Mucosa of rectum (tissue), 2 donors: ENCODE measurements around the gene GDF10.

Experiments
- H3K27ac ChIP-seq, 2 donors: one replicate each; pipeline ENCODE4 v1.7.0; 2013; ENCODE audit warnings: inconsistent platforms in 2 of 2, low read depth in 2 of 2, low read length in 2 of 2
- H3K27me3 ChIP-seq, 2 donors: one replicate each; pipeline ENCODE4 v1.7.0; 2013; ENCODE audit warnings: low read length in 2 of 2; ENCODE audit not compliant: control insufficient read depth in 2 of 2, insufficient read depth in 2 of 2
- H3K36me3 ChIP-seq, 2 donors: one replicate each; pipeline ENCODE4 v1.7.0; 2013; ENCODE audit warnings: low read length in 2 of 2; ENCODE audit not compliant: control insufficient read depth in 2 of 2, insufficient read depth in 2 of 2
- H3K4me1 ChIP-seq, 2 donors: one replicate each; pipeline ENCODE4 v1.7.0; 2013; ENCODE audit warnings: low read length in 2 of 2, mild to moderate bottlenecking in 1 of 2; ENCODE audit not compliant: control insufficient read depth in 2 of 2, insufficient read depth in 2 of 2
- H3K4me3 ChIP-seq, 2 donors: one replicate each; pipeline ENCODE4 v1.7.0; 2013; ENCODE audit warnings: low read length in 2 of 2
- H3K9ac ChIP-seq, 2 donors: one replicate each; pipeline ENCODE4 v1.7.0; 2013; ENCODE audit warnings: low read length in 2 of 2, low read depth in 1 of 2, mild to moderate bottlenecking in 1 of 2
- H3K9me3 ChIP-seq, 2 donors: one replicate each; pipeline ENCODE4 v1.7.0; 2013; ENCODE audit warnings: low read length in 2 of 2; ENCODE audit not compliant: control insufficient read depth in 2 of 2
- donor health status: healthy.
- donor health status: Normal muscosa, but diverticular disease.

Gene GDF10

DNA sequence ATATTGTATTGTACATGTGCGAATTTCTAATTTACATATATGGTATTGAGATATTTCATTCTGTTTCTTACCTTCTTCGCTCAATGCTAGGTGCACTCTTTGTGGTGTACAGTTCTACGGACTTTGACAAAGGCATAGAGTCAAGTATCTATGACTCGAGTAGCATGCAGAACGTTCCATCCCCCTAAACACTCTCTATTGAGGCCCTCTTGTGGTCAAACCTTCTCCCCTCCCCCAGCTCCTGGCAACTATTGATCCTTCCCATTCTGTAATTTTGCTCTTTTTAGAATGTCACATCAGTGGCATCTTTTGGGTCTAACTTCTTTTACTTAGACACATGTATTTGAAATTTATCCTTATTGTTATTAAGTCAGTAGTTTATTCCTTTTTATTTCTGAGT is 30.7 kb upstream of the GDF10 start:
- Histone ChIP-seq H3K9ac (no peak overlapping the region), H3K4me1 (no peaks in the 10 kb centered on the region), H3K27me3 (no peaks in the 10 kb centered on the region), H3K9me3 (no peaks in the 10 kb centered on the region), H3K4me3 (no peak overlapping the region), H3K27ac (no peak overlapping the region), H3K36me3 (no peaks in the 10 kb centered on the region)

DNA sequence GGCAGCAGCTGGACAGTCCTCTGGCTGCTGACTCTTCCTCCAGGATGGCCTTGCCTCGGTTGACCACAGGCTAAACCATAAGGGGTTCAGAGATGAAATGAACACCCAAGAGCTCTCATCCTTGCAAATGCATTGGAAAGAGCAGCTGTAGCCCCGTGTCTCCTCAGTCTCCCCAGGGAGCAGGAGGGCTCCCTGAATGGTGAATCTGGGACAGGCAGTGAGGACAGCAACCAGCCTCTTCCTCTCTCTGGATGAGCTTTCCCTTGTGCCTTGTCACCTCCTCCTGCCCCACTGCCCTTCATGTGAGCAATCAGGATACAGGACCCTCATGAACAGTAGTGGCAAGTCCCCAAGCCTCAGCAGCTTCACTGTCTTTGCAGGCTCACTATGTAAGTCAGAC is 23.9 kb upstream of the GDF10 start:
- Histone ChIP-seq H3K4me3 (no peak overlapping the region), H3K27ac (no peak overlapping the region), H3K27me3 (no peaks in the 10 kb centered on the region), H3K36me3 (no peaks in the 10 kb centered on the region), H3K4me1 (peaks cover 15 to 17% of the 10 kb centered on the region in 2 donors), H3K9ac (no peak overlapping the region), H3K9me3 (no peaks in the 10 kb centered on the region)

DNA sequence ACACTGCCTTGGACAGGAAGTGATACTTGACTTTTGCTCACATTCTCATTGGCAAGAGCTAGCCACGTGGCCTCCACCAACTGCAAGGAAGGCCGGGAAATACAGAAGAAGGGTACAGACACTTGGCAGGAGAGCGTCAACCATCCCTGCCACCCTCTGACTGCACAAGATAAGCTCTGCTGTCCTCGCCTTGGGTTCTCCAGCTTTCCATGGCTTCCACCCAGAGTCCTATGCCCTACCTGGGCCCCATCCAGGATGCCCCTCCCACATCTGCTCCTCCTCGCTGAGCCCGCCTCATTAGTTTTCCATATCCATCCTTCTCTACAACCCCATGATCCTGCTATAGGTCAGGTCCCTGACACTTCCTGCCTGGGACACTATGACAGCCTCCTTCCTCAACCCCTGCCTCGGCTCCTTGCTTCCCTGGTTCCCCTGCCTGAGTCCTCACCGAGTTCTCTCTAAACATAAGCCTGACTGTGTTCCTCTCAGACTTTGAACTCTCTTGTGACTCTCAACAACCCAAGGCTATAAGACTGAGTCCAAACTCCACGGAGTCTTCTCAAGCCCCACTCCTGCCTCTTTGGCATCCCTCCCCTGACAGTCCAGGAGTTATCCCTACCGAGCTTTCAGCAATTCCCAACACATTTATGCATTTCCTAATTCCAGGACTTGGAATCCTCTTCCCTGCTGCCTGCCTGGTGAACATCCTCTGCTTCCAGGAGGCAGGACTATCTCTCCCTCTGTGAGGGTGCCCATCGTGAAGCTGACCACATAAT is 23.2 kb upstream of the GDF10 start:
- Histone ChIP-seq H3K9me3 (no peaks in the 10 kb centered on the region), H3K27ac (no peak overlapping the region), H3K4me3 (no peak overlapping the region)

DNA sequence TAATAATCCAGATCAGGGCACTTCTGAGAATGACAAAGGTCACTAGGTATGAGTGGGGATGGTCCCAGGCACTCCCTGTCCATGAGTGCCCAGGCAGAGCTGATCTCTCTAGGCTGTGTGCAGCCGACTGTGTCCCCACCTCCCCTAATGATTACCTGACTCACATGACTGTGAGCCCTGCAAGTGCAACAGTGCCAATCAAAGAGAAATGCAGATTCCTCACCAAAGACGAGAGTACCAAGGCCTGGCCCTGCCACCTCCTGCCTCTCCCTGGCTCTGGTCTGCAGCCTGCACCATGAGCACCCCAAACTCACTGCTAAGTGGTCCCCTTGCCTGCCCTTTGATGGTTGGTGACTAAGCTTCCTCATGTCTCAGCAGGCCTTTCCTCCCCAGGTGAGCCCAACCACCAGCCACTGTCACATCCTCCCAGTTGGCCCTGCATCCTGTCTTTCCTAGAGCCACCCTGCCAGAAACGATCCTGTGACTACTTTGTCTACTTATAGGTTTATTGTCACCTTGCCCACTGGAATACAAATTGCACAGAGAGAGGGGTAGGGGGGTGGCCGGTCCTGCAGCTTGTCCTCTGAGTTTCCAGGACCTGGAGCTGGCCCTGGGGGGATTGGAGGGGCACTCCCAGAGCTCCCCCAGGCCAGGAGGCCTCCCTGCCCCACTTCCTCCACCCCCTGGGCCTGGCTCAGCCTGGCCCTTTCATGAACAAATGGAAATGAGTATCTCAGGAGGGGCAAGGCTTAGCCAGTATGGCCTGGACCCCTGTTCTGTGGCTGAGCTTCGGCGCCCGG is 22.4 kb upstream of the GDF10 start:
- no peak overlapping the region for H3K4me3 ChIP-seq
- H3K4me1 ChIP-seq = peaks cover 15 to 17% of the 10 kb centered on the region in 2 donors
- H3K9ac ChIP-seq = peak overlapping the region in 1 of 2 donors; percentile 41
- H3K27ac ChIP-seq = peak overlapping the region in 1 of 2 donors; percentile 37
- no peaks in the 10 kb centered on the region for H3K9me3 ChIP-seq
- no peaks in the 10 kb centered on the region for H3K27me3 ChIP-seq
- no peaks in the 10 kb centered on the region for H3K36me3 ChIP-seq

More for the DNA sequence above, 23.2 kb upstream of the GDF10 start:
- Histone ChIP-seq H3K9ac (no peak overlapping the region), H3K4me1 (peaks cover 15 to 17% of the 10 kb centered on the region in 2 donors), H3K36me3 (no peaks in the 10 kb centered on the region), H3K27me3 (no peaks in the 10 kb centered on the region)

DNA sequence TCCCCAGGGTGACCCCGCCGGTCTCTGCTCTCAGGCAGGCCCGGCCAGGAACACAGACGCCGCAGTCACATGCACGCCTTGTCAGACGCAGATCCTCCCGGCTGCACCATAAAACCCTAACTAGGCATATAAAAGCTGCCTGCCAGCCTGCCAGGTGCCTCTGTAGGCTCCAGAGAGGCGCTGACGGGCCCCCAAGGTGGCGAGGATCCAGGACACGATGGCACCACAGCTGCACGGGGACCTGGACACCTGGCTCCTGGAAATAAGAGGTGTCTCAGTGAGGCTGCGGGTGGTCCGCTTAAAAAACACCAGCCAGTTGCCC is 21.9 kb upstream of the GDF10 start:
- Histone ChIP-seq H3K9ac (peak overlapping the region in 1 of 2 donors; percentile 41), H3K9me3 (no peaks in the 10 kb centered on the region), H3K4me3 (no peak overlapping the region), H3K27me3 (no peaks in the 10 kb centered on the region), H3K27ac (peak overlapping the region; percentile 6 to 37), H3K4me1 (peaks cover 15 to 17% of the 10 kb centered on the region in 2 donors), H3K36me3 (no peaks in the 10 kb centered on the region)

DNA sequence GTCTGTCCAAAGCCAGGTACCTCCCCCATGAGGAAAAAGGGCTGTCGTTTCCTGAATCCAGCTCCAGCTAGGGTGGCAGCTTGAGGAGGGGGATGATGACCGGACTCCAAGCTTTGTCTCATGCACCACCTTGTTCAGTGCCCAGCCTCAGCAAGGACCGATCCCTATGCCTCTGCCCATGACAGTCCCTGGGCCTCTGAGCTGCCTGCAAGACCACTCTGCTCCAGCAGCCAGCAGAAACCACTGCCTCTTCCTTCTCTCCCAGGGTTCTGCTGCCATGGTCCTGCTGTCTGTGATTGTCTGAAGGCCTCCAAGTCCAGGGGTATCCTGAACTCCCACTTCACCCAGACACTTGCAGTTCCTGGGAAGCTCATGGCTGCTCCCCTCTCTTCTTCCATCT is 21.3 kb upstream of the GDF10 start:
- H3K27me3 ChIP-seq = no peaks in the 10 kb centered on the region

GRCh38 chr10:47279276-47279675 is 20.7 kb upstream of the GDF10 start:
- H3K36me3 ChIP-seq = no peaks in the 10 kb centered on the region
- no peak overlapping the region for H3K27ac ChIP-seq
- H3K4me3 ChIP-seq = no peak overlapping the region
- no peak overlapping the region for H3K9ac ChIP-seq
- H3K4me1 ChIP-seq = peaks cover 15 to 17% of the 10 kb centered on the region in 2 donors
- H3K9me3 ChIP-seq = no peaks in the 10 kb centered on the region
- H3K27me3 ChIP-seq = no peaks in the 10 kb centered on the region

More for the DNA sequence above, 21.3 kb upstream of the GDF10 start:
- H3K36me3 ChIP-seq = no peaks in the 10 kb centered on the region
- H3K27ac ChIP-seq = peak overlapping the region in 1 of 2 donors; percentile 34
- H3K9me3 ChIP-seq = no peaks in the 10 kb centered on the region
- no peak overlapping the region for H3K4me3 ChIP-seq
- H3K4me1 ChIP-seq = peaks cover 15 to 17% of the 10 kb centered on the region in 2 donors
- H3K9ac ChIP-seq = no peak overlapping the region

DNA sequence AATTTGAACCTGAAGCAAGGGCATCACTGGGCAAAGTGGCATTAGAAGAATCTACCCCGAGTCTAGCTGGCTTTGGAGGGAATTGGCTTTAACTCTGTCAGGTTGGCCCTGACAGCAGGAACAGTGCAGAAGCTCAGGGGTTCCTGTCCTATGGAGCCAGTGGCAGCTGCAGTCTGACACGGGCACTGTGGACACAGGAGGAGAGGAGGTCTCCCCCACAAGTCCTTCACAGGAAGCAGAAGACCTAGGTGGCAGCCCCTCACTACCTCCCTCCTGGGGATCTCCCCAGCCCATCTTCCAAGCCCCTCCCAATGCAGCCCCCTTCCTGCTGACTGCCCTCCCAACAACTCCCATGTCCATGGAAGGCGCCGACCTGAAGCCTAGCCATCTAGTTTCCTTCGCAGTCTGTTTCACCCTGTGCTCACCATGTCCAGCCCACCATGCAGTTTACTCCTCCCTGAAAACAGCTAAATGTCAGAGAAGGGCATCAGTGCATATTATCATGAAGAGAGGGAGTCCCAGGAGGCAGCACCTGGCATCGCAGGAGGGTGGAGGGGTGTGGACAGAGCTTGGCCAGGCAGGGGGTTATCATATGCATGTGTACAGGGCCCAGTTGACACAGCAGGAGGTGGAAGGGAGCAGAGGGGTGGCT is 17.9 kb upstream of the GDF10 start:
- Histone ChIP-seq H3K4me3 (no peak overlapping the region), H3K27me3 (no peaks in the 10 kb centered on the region)

DNA sequence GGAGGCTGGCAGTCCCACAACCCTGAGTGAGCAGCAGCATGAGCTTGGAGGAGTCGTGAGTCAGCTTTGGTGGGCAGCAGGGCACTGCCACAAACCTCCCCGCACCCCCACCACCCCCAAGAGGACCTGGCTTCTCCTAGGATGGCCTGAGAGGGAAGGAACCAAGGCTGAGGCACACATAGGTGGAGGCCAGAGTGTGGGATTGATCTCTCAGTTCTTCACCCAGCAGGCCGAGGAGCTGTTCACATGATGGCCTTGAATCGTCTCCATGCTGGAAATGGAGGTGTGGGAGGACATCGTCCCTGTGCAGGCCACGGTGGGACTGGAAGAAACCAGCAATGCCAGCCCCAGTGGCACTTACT is 17.4 kb upstream of the GDF10 start:
- Histone ChIP-seq H3K27ac (no peak overlapping the region), H3K9ac (no peak overlapping the region), H3K36me3 (no peaks in the 10 kb centered on the region), H3K27me3 (no peaks in the 10 kb centered on the region), H3K9me3 (no peaks in the 10 kb centered on the region), H3K4me3 (no peak overlapping the region), H3K4me1 (peaks cover 8 to 11% of the 10 kb centered on the region in 2 donors)

More for the DNA sequence above, 17.9 kb upstream of the GDF10 start:
- no peaks in the 10 kb centered on the region for H3K36me3 ChIP-seq
- H3K4me1 ChIP-seq = peaks cover 11 to 16% of the 10 kb centered on the region in 2 donors
- no peak overlapping the region for H3K27ac ChIP-seq
- no peaks in the 10 kb centered on the region for H3K9me3 ChIP-seq
- no peak overlapping the region for H3K9ac ChIP-seq

DNA sequence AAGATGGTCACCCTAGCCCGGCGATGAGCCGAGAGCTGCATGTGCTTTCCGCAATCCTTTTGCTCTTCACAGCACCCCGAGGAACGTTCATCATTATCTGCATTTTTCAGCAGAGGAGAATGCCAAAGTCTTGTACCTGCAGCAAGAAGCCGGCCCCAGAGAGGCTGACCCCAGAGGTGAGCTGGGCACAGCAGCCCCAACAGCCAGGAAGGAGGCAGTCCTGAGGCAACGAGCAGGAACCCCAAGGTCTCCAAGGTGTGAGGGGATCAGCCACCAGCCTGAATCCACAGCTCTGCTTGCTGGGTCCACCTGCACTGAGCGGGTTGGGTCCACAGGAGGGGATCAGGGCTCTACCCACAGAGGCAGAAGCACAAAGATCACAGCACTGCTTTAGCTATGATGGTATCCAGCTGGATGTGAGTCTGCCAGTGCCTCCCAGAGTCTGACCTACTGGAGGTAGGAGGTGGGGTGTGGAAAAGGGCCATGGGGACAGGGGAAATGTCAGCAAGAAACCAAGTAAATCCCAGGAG is 16.8 kb upstream of the GDF10 start:
- no peaks in the 10 kb centered on the region for H3K27me3 ChIP-seq
- no peak overlapping the region for H3K27ac ChIP-seq
- peaks cover 4 to 7% of the 10 kb centered on the region in 2 donors for H3K4me1 ChIP-seq
- no peak overlapping the region for H3K9ac ChIP-seq
- H3K36me3 ChIP-seq = no peaks in the 10 kb centered on the region
- no peak overlapping the region for H3K4me3 ChIP-seq
- H3K9me3 ChIP-seq = no peaks in the 10 kb centered on the region
